HFFc6 (cell line): ENCODE results near the gene CENPF. TPM values are rescaled to one million over a fixed set of nuclear protein-coding genes. Genes with fewer than 3 reads are reported as not detected.
A peak's percentile ranks its signal among the peaks of the same experiment; 100 is the strongest.

Experiments used
- DNase-seq: peaks from one replicate; pipeline ENCODE4 v3.0.0-alpha.2; 2018
- H3K27ac Mint-ChIP-seq: 2 replicates; pipeline ENCODE4 v1.8.0; 2020; ENCODE audit warnings: mild to moderate bottlenecking, mixed read lengths
- H3K27me3 Mint-ChIP-seq: 2 replicates; pipeline ENCODE4 v1.8.0; 2021; ENCODE audit warnings: mild to moderate bottlenecking, moderate library complexity, mixed read lengths; ENCODE audit not compliant: insufficient read depth
- H3K36me3 Mint-ChIP-seq: 2 replicates; pipeline ENCODE4 v1.8.0; 2021; ENCODE audit warnings: low read depth, mixed read lengths
- H3K4me1 Mint-ChIP-seq: 2 replicates; pipeline ENCODE4 v1.8.0; 2020; ENCODE audit warnings: low read depth, mixed read lengths
- H3K4me3 Mint-ChIP-seq: 2 replicates; pipeline ENCODE4 v1.8.0; 2020; ENCODE audit warnings: mild to moderate bottlenecking, moderate library complexity, mixed read lengths
- H3K9me3 Mint-ChIP-seq: 2 replicates; pipeline ENCODE4 v1.8.0; 2020; ENCODE audit warnings: mild to moderate bottlenecking, mixed read lengths
- CTCF ChIP-seq: fragments of 200-600 bp; sonication (generic); IDR thresholded peaks from 2 replicates; pipeline ENCODE4 v1.5.0; 2021; ENCODE audit warnings: antibody characterized with exemption, mild to moderate bottlenecking
- total RNA-seq, 6 experiments: library from RNA; stranded (reverse); fragmentation: NEBNext Ultra II Directional; extraction: Animal tissue kit (Norgen Biotek cat#: 25700); gene quantifications; 2 replicates in 1 of 6; 3 replicates in 5 of 6; pipeline ENCODE4 v1.2.3, GENCODE V29; 2021

The CENPF gene
- total RNA-seq, 6 experiments from 2014 or later, result 36.8 to 79.2 (median 76.6) TPM

GRCh38 chr1:214635086-214635485 is 32.1 kb downstream of the CENPF start:
- no peaks in the 10 kb centered on the region for H3K9me3 Mint-ChIP-seq
- no peak overlapping the region for H3K4me3 Mint-ChIP-seq
- peaks cover 28% of the 10 kb centered on the region; the same call in 1 of the 2 replicates for H3K4me1 Mint-ChIP-seq
- no peaks in the 10 kb centered on the region; the same call in 1 of the 2 replicates for H3K27me3 Mint-ChIP-seq
- no peak for TF ChIP-seq CTCF
- no peak overlapping the region for H3K27ac Mint-ChIP-seq
- H3K36me3 Mint-ChIP-seq, result peaks cover 17% of the 10 kb centered on the region
- no peak for DNase-seq

GRCh38 chr1:214635506-214635905 is 32.5 kb downstream of the CENPF start:
- DNase-seq, result no peak
- no peak for TF ChIP-seq CTCF
- H3K9me3 Mint-ChIP-seq, result no peaks in the 10 kb centered on the region
- H3K27me3 Mint-ChIP-seq, result no peaks in the 10 kb centered on the region; the same call in 1 of the 2 replicates
- peaks cover 28% of the 10 kb centered on the region; the same call in 1 of the 2 replicates for H3K4me1 Mint-ChIP-seq
- H3K27ac Mint-ChIP-seq, result no peak overlapping the region
- H3K36me3 Mint-ChIP-seq, result peaks cover 13% of the 10 kb centered on the region
- H3K4me3 Mint-ChIP-seq, result no peak overlapping the region

GRCh38 chr1:214636436-214636835 is 33.4 kb downstream of the CENPF start:
- Mint-ChIP-seq H3K4me3 (no peak overlapping the region), H3K36me3 (peaks cover 5% of the 10 kb centered on the region), H3K27me3 (no peaks in the 10 kb centered on the region; the same call in 1 of the 2 replicates), H3K9me3 (no peaks in the 10 kb centered on the region), H3K4me1 (peaks cover 28% of the 10 kb centered on the region; the same call in 1 of the 2 replicates), H3K27ac (no peak overlapping the region)
- TF ChIP-seq CTCF, result no peak
- DNase-seq, result no peak

GRCh38 chr1:214637125-214637524 is 34.1 kb downstream of the CENPF start:
- H3K9me3 Mint-ChIP-seq, result no peaks in the 10 kb centered on the region
- no peak for TF ChIP-seq CTCF
- peaks cover 5% of the 10 kb centered on the region for H3K36me3 Mint-ChIP-seq
- no peak overlapping the region for H3K4me3 Mint-ChIP-seq
- H3K4me1 Mint-ChIP-seq, result peaks cover 28% of the 10 kb centered on the region; the same call in 1 of the 2 replicates
- no peaks in the 10 kb centered on the region; the same call in 1 of the 2 replicates for H3K27me3 Mint-ChIP-seq
- no peak for DNase-seq
- no peak overlapping the region; the same call in 1 of the 2 replicates for H3K27ac Mint-ChIP-seq

GRCh38 chr1:214637722-214638458 is 34.9 kb downstream of the CENPF start:
- peak; percentile 89 for TF ChIP-seq CTCF
- DNase-seq, result peak; percentile 58
- H3K9me3 Mint-ChIP-seq, result no peaks in the 10 kb centered on the region
- peaks cover 28% of the 10 kb centered on the region; the same call in 1 of the 2 replicates for H3K4me1 Mint-ChIP-seq
- no peaks in the 10 kb centered on the region; the same call in 1 of the 2 replicates for H3K27me3 Mint-ChIP-seq
- peaks cover 5% of the 10 kb centered on the region for H3K36me3 Mint-ChIP-seq
- peak overlapping the region; percentile 30 for H3K4me3 Mint-ChIP-seq
- H3K27ac Mint-ChIP-seq, result peak overlapping the region; percentile 73
